Keratinocyte (primary cell): ENCODE measurements around the gene DNM1.

Experiments
- EZH2 ChIP-seq: IDR thresholded peaks from one replicate; pipeline ENCODE4 v1.6.1; 2012; ENCODE audit warnings: inconsistent platforms, mild to moderate bottlenecking, low read length, moderate library complexity
- TF ChIP-seq, protein P1 (sequence below), 3 experiments: IDR thresholded peaks in 1 of 3; conservative IDR thresholded peaks in 1 of 3; optimal IDR thresholded peaks in 1 of 3; 2 replicates in 2 of 3; 3 replicates in 1 of 3; pipeline versions ENCODE3 to v1.5.1; 2011; ENCODE audit warnings: low read length in 3 of 3, mild to moderate bottlenecking in 3 of 3, moderate library complexity in 2 of 3, control low read depth in 1 of 3, inconsistent platforms in 1 of 3; ENCODE audit not compliant: insufficient read depth in 2 of 3; ENCODE audit errors: extremely low read depth in 1 of 3

DNA sequence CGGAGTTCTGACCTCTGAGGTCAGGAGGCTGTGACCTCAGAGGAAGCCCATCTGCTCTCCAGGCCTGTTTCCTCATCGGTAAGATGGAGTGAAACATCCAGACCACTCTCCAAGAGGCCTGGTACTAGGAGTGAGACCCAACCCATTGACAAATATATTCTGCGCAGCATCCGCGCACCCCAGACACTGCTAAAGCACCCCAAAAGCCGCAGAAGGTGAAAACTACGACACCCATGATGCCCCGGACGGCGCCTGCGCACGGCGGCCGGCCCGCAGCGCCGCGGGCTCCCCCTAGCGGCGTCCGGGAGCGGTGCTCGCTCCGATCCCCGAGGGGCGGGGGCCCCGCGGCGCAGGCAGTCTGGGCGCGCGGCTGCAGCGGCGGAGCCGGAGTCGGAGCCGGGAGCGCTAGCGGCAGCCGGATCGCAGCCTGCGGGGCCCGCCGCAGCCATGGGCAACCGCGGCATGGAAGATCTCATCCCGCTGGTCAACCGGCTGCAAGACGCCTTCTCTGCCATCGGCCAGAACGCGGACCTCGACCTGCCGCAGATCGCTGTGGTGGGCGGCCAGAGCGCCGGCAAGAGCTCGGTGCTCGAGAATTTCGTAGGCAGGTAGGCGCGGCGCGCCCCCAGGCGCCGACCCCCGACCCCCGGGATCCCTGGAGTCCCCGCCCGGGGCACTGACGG is at the start of gene DNM1:
- TF ChIP-seq, protein P1, sequence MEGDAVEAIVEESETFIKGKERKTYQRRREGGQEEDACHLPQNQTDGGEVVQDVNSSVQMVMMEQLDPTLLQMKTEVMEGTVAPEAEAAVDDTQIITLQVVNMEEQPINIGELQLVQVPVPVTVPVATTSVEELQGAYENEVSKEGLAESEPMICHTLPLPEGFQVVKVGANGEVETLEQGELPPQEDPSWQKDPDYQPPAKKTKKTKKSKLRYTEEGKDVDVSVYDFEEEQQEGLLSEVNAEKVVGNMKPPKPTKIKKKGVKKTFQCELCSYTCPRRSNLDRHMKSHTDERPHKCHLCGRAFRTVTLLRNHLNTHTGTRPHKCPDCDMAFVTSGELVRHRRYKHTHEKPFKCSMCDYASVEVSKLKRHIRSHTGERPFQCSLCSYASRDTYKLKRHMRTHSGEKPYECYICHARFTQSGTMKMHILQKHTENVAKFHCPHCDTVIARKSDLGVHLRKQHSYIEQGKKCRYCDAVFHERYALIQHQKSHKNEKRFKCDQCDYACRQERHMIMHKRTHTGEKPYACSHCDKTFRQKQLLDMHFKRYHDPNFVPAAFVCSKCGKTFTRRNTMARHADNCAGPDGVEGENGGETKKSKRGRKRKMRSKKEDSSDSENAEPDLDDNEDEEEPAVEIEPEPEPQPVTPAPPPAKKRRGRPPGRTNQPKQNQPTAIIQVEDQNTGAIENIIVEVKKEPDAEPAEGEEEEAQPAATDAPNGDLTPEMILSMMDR (optimal IDR thresholded peaks at IDR 0.05 in 1 of 3, IDR thresholded peaks at IDR 0.05 in 1 of 3, conservative IDR thresholded peaks at IDR 0.05 in 1 of 3; ENCODE audit: extremely low read depth in 1 of 3, insufficient read depth in 2 of 3, low read length in 3 of 3), result peak; percentile 59 to 86 (median 68)
- no peak for TF ChIP-seq EZH2
